Stimulated activated CD4-positive, alpha-beta T cell treated with anti-CD3 and anti-CD28 coated beads, Interleukin-12 subunit alpha, Interleukin-12 subunit beta, amount 100 ng/mL, for 24 hours (primary cell): ENCODE data around the gene CHID1.

Experiments used
- DNase-seq, 2 experiments: peaks; one replicate each; pipeline ENCODE4 v3.0.0-alpha.2; 2020; ENCODE audit warnings: low read depth in 2 of 2

CHID1 gene

GRCh38 chr11:933142-933851 is 22.7 kb upstream of the CHID1 start:
- DNase-seq: no peak

- DNase-seq: no peak
These were observed 21.8 kb upstream of the CHID1 start for GRCh38 chr11:932435-932834.

- DNase-seq: no peak
These were observed 20.8 kb upstream of the CHID1 start for GRCh38 chr11:931385-931784.

- DNase-seq: no peak
These were observed 18.8 kb upstream of the CHID1 start for GRCh38 chr11:929405-929804.

GRCh38 chr11:928786-929185 is 18.2 kb upstream of the CHID1 start:
- DNase-seq: no peak

- no peak for DNase-seq
These were observed 17.3 kb upstream of the CHID1 start for GRCh38 chr11:927871-928270.

- no peak for DNase-seq
These were observed 15.8 kb upstream of the CHID1 start for GRCh38 chr11:926341-926916.

GRCh38 chr11:925496-926301 is 15.1 kb upstream of the CHID1 start, which contains the start of gene AP2A2:
TSS of gene AP2A2 (plus strand) at chr11:925870. CDS start at chr11:926022, 152 bp downstream.
- DNase-seq: peak; percentile 77 to 83

GRCh38 chr11:925158-925495 is 14.5 kb upstream of the CHID1 start:
- no peak for DNase-seq

GRCh38 chr11:924406-925157 is 14.0 kb upstream of the CHID1 start:
- DNase-seq: no peak

- DNase-seq: no peak
These were observed 13.2 kb upstream of the CHID1 start for GRCh38 chr11:923691-924405.

GRCh38 chr11:921921-922678 is 11.5 kb upstream of the CHID1 start:
- DNase-seq: no peak

- DNase-seq: no peak
These were observed 6.8 kb upstream of the CHID1 start for GRCh38 chr11:917426-917825.

- no peak for DNase-seq
These were observed 4.3 kb upstream of the CHID1 start for GRCh38 chr11:914747-915501.

GRCh38 chr11:914204-914603 is 3.6 kb upstream of the CHID1 start:
- DNase-seq: no peak

- DNase-seq: no peak
These were observed 2.4 kb upstream of the CHID1 start for GRCh38 chr11:913043-913442.

- DNase-seq: no peak
These were observed 1.7 kb upstream of the CHID1 start for GRCh38 chr11:912266-912665.

GRCh38 chr11:911890-912219 is 1.2 kb upstream of the CHID1 start:
- no peak for DNase-seq

GRCh38 chr11:911031-911889 is 650 bp upstream of the CHID1 start:
- peak; percentile 16 to 28 for DNase-seq
